GM21737 (cell line): Measurements from ENCODE around the gene LRTM2.
"Not testable (repeated sequence)": the region's sequence is repeated elsewhere in the genome, so short reads cannot be mapped to it uniquely, and the experiment has no call there.

Experiments used
- ATAC-seq: cut with Tn5 transposase; IDR thresholded peaks from one replicate; pipeline ENCODE4 v1.9.1; 2021; ENCODE audit warnings: mild to moderate bottlenecking, moderate library complexity; ENCODE audit not compliant: unreplicated experiment

Gene LRTM2

DNA sequence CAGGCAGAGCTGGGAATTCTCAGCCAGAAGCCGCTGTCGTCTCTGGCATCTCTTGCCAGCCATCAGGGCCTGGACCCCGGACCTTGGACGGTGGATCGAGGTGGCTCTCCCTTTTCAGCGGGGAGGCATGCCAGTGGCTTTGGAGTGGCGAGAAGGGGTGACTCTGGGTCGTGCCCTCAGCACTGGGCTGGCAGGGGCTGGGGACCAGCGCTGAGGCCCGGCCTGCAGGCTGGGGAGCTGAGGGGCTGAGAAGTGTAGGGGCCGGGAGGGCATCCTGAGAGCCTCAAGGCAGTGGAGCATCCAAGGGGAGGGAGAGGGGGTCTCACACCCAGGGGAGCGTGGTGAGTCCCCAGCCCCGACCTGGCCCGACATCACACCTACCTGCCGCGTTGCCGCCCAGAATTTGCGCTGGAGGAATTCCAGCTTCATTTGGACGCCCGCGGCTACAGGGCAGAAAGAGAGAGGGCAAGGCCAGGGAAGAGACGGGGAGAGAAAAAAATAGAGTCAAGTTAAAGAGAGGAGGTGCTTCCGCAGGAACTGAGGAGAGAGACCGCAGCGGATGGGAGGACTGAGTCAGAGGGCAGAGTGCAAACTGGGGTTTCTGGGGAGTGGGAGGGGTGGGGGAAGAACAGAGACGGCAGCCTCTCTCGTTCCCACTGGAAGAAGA is 9.0 kb upstream of the LRTM2 start:
- no peak for ATAC-seq

DNA sequence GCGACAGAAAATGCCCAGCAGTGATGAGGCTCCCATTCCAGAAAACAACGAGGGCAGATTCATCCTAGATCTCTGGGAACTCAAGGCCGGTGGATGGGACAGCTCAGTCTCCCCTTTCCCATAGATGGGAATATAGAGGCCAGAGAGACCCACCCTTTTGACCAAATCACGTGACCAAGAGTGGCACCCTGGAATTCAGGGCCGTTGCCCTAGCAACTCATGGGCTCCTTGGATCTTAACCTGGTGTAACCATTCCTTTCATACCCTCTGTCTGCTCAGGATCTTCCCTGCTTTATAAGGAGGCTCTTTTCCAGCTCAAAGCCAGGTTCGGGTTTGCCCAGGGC is 8.4 kb upstream of the LRTM2 start:
- ATAC-seq, result no peak

DNA sequence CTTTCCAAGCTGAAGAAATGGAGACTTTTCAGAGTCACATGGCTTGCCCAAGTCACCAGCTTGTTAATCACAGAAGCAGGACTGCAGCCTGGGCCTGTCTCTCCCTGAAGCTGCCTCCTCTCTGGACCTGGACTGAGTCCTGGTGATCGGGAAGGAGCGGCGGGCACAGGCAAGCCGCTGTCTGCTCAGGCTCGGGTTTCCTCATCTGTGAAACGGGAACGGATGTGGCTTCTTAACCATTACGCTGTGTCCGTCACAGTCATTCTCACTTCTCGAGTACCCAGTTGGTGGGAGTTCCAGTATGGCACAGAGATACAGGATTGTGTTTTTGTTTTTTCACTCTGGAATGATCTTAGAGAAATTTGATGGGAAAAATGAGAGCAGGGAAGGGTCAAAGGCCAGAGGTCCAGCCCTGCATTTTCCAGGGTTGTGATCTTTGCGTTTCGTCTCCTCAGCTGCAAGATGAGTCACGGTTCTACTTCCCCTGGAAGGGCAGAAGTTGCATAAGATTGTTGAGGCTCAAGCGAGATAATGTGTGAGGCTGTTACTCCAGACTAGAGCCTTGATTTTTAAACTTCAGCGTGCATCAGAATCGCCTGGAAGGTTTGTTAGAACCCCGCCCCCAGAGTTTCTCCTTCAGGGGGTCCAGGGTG is 7.6 kb upstream of the LRTM2 start:
- ATAC-seq, result no peak

DNA sequence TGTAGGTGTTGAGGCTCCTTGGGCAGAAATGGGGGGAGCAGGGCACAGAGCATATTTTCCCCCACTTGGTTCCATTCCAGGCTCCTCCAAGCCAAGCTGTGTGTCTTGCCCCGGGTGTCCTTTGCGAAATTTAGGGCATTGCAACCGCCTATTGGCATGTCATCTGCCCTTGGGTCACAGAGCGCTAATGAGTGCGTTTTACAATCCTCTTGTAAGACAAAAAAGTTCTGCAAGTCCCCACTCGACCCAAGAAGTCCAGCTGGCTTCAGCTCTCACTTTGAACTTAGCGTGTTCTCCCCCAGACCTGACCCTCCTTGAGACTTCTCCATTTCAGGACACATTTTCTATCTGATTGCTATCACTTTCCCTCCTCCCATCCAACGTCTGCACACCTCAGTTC is 6.1 kb upstream of the LRTM2 start:
- no peak for ATAC-seq

DNA sequence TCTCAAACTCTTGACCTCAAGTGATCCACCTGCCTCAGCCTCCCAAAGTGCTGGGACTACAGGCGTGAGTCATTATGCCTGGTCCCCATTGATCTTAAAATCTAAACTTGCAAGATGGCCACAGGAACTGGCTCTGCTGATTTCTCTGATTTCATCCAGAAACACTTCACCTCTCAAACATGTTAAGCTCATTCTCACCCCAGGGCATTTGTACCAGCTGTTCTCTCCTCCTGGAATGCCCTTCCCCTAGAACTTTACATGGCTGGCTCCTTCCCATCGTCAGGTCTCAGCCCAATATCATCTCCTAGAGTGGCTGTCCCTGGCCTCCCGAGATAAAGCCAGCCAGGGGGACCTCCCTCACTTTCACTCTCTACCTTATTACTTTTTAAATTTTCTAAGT is 5.3 kb upstream of the LRTM2 start:
- no peak for ATAC-seq

DNA sequence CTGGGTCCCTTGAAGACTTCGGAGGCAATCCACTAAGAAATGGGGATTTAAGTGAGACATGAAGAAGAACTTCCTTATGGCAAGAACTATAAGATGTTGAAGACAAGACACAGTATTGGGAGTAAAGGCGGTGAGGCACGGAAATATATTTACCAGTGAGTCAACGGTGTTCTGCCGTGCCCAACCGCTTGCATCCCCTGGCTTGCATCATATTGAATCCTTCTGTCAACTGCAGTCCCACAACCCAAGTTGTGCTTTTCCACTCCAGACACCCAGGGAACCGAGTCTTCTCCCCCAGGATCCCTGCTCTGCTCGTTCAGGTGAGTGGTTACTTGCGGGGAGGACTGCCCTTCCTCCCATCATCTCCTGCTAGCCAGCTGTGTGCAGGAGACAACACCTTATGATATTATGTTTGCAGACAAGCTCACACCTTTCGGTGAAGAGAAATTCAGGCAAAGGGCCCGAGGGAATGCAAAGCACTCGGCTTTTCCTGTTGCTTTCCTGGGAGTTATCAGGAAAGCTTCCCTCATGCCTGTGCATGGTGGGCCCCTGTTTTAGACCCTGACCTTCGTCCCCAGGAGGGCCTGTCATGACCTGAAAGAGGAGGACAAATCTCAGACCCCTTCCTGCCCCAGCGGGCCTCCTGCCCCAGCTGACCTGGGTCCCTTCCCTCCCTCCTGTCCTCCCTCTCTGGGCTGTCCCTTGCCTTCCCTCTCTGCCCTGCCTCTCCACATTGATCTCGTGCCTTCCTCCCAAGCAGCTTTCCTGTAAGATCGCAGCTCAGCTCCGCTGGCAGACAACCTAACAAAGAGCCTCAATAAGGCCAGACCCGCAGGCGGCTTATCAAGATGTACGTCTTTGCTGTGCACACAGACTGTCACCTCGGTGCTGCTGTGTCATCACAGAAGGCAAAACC is 4.3 kb upstream of the LRTM2 start:
- ATAC-seq, result no peak

DNA sequence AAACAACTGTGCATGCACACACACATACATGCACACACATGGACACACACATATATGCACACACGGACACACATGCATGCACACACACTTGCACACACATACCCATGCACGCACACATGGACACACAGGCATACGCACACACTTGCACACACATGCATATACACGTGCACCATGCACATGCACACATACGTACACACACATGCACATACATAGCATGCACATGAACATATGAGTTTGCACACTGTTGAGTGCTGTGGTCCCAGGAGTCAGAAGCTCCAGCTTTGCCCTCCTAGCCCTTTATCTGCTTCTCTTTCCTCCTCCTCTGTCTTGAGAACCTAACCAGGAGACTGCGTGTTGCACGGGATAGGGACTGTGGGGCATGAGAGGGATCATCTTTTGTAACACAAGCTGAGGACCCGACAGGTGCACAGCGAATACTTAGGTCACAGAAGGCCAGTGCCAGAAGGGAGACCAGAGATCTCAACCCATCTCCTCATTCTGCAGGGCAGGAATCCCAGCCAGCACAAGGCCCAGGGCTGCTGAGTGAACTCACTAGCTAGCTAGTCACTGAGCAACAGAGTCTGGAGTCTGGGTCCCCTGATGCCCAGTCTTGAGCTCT is 3.5 kb upstream of the LRTM2 start:
- no peak for ATAC-seq

DNA sequence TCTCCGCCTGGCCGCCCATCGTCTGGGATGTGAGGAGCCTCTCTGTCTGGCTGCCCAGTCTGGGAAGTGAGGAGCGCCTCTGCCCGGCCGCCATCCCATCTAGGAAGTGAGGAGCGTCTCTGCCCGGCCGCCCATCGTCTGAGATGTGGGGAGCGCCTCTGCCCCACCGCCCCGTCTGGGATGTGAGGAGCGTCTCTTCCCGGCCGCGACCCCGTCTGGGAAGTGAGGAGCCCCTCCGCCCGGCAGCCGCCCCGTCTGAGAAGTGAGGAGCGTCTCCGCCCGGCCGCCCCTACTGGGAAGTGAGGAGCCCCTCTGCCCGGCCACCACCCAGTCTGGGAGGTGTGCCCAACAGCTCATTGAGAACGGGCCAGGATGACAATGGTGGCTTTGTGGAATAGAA is 2.4 kb upstream of the LRTM2 start:
- ATAC-seq, result not testable (repeated sequence)

DNA sequence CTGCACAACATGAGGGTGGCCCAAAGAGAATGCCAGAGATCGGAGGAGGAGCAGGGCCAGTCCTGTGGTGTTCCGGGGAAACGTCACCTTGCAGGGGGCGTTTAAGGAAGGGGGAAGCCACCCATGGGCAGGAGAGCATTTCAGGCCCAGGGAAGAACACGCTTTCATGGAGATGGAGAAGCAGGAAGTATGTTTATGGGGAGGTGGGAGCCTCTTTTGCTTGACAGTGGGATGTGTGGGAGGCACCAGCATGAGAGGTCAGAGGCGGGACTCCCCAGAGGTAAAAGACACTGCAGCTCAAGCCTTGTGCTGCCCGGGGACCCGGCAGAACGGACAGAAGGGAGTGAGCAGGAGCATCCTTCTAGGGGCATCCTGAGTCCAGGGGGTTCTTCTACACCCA is 1.3 kb upstream of the LRTM2 start:
- ATAC-seq, result no peak

DNA sequence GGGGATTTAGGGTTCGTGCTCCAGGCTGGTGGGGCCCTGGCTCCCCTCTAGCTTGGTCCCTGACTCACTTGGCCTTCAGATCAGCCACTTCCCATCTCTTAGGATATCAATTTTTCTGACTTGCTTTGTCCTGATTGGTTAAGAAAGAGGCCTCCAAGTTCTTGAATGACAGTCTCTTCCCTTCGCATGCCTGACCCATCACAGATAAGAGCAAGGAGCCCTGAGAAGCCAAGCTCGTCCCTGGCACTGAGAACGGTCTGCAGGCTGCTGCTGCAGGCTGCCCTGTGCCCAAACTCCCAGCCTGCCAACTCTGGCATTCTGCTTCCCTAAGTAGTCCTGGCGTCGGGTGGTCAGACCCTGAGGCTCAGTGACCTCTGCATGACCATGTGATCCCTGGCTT is 794 bp upstream of the LRTM2 start:
- no peak for ATAC-seq

DNA sequence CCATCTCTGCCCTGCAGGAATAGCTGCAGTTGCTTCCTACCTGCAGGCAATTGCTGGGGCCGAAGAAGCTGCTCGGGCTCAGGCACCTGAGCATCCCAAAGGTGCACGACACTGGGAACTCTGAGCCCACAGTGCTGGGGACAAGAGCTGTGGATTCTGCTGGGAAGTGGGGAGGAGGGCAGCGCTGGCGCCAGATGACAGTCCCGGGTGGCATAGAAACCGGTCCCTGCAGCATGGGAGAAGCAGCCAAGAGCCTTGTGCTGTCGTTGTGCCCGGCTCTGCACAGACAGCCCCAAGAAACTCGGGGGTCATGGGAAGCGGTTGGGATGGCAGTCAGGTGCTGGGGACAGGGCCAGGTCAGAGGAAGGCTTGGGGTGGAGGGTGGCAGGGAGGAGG is 529 bp downstream of the LRTM2 start:
- no peak for ATAC-seq

DNA sequence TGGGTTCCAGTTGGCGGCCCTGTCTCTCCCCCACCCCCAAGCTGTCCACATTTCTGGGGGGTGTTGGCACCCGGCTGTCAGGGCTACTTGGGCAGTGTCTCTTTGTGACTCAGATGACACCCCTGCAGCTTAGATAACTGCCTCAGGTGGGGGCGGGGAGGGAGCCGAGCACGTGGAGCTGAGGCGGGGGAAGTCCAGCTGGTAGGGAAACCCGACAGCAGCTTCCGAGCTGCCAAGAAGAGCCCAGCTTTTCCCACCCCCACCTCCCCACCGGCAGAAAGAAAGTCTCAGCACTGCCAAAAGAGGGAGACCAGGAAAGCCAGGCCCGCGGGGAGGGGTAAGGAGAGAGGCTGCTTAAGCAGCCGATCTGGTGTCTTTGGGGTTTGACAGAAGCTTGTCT is 1.4 kb downstream of the LRTM2 start:
- ATAC-seq, result no peak

DNA sequence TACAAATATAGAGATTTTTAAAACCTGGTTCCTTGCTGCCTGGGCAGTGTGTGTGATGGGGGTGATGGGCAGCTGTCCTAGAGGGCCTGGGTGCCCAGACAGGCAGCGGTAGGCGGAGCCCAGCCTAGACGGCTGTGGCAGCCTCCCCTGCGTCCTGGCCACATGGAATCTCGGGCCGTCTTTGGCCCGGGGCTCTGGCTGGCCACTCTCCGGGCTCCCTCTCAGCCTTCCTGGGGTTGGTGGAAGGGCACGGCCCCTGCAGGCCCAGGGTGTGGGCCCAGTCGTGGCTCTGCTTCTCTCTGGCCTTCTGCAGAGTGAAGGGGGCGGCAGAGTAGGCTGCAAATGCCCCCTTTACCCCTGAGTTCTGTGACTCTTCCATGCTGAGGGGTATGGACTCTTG is 2.3 kb downstream of the LRTM2 start:
- ATAC-seq, result no peak

DNA sequence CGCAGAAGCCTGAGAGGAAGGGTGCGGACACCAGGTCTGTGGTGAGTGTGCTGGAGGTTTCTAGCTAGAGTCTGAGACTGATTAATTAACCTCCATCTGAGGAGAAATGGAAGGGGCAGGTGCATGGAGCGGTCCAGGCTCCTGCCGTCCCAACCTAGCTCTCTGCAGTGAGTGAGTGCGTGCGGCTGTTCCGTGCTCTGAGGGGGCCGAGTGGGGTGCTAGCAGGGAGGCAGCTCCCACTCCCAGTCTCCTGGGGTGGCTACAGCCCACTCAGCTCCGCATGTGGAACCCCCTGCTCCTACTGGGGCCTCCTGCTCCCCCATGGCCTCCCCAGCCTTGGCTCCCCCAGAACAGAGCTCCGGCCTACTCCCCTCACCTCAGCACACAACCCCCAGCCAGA is 2.9 kb downstream of the LRTM2 start:
- no peak for ATAC-seq

DNA sequence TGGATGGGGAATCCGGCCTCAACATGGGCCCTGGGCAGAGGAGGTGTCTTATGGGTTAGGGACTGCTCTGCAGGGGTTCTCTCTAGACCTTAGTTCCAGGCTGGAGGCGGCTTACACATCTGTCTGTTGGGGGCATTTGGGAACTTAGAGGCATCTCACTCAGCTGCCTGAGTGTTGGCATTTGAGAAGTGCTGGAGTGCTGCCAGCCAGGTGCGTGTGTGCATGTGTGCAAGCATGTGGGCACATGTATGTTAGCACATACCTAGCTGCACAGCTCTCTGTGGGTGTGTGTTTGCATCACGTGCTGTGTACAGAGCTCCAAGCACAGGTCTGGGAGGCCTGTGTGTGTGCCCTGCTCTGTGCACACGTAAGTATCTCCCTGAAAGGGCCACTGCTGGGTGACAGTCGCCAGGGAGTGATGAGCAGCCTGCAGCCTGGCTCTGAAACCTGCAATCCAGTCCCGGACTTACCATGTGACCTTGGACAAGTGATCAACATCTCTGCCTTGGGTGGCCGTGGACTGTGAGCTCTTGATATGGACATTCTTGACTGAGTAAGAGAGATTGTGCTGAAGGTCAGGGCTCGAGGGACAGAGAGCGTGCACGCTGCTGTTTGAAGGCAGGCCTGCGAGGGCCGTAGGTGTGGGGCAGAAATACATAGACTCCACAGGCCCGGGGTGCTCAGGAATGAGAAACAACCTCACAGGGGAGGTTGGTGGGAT is 5.2 kb downstream of the LRTM2 start:
- ATAC-seq, result no peak

DNA sequence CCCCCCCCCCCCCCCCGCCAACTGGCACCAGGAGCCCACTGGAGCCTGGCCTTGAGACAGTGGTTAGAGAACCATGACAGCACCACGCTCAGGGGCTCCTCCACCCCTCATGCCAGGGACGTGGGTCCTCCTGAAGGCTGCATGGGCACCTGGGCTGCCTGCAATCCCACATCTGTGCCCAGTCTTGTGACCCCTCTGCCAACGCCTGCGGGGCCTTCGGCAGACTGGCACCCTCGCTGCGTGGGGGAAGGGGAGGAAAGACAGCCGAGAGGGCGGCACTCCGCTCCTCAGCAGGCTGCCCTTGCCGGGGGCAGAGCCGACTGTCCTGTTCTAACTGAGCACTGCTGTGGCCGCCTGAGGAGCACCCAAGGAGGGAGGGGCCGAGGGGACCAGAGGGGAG is 6.0 kb downstream of the LRTM2 start:
- no peak for ATAC-seq

DNA sequence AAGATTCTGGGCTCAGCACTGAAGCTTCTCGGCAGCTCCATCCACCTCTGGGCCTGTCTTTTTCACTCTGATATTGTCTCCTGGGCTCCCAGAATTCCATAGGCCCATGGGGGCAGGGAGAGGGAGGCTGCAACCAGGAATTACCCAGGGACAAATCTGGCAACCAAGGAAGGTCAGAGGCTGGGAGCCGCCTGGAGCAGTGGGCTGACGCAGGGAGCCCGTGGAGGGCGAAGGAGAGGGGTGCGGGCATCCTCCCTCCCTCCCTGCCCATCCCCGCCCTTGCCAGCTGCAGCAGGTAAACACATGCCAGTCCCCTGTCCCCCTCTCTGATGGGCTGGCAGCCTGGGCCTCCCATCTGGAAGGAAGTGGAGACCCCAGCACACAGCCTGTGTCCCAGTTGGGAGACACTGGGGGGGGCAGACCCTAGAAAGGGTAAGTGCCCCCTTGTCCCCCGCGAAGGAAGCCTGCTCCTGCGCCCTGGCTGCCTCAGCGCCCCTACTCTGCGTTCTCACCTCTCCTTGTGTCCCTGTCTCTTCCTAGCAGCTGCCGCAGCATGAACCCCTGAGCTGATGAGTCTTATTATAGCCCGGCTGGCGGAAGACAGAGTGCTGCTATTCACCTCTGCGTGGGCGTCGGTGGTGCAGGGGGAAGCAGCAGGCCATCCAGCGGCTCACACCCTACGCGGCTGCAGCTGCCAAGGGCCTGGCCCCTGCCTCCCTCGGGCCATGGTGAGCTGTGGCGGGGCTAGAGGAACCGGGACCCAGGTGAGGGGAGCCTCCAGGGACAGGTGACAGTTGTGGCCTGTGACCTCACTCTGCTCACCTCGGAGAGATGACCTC is 6.7 kb downstream of the LRTM2 start:
- no peak for ATAC-seq

DNA sequence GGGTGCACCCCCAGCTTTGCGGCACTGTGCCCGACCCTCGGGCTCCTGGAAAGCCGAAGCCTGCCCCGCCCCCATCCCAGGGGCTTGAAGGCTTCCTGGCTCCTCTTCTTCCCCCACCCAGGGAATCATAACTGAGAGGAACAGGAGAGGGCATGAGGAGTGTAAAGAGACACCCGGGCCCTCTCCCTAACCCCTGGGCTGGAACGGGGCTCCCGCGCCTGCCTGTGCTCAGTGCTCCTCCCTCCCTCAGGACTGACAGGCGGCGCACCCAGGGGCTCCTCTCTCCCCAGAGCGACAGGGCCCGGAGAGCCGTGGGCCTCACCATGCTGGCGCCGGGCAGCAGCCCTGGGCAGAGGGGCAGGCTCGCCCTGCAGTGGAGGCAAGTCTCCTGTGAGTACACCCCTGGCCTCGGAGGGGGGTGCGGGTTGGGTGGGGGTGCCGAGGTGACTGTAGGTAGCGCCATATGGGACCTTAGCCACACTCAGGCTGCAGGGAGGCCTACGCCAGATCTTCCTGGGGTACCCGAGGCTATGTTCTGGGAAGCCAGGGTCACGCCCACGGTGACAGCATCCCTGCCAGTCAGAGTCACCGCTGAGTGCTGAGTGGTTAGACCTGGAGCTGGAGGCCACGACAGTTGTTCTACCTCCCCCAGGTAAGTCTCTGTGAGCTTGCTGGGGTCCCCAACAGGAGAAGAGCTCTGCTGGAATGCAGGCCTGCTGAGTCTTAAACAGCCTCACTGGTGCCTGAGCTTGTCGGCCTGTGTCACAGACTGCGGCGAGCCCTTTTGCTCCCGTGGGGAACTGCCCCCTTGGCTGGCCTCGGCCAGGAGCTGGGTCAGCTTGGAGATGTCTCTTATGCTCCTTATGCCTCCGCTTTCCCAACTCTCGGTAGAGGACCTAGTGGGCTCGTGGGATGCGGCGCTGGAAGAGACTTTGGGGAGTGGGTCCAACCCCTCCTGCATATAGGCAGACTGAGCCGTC is 7.8 kb downstream of the LRTM2 start:
- no peak for ATAC-seq

DNA sequence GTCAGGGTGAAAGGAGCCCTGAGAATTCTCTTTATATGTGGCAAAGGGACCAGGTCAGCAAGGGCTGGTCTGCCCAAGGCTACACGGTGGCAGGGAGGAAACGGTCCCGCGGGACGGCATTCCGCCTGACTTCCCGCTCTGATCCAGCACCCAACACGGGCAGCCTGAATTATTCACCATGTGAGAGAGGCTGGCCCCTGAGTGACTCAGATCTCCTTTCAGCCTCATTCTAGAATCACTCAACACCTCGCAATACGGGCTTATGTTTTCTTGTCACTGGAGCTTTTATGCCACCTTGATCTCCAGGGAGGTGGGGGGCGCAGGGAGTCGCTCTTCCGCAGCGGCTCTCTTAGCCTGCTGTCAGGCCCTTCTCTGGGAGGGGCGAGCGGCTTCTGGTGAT is 8.5 kb downstream of the LRTM2 start:
- no peak for ATAC-seq
